MCF 10A (cell line): ENCODE data around the gene TMEM117. TPM values are rescaled to one million over a fixed set of nuclear protein-coding genes. Genes with fewer than 3 reads are reported as not detected.
A peak's percentile ranks its signal among the peaks of the same experiment; 100 is the strongest.

Source experiments
- BruUV-seq: library from RNA; stranded (reverse); fragments of 400-500 nt; replicated peaks from 2 replicates; lab custom pipeline; 2021; lab: Mats Ljungman, UMichigan
- CTCF ChIA-PET: fragments of 300-600 bp; sonication (Branson Sonifier 250); formaldehyde crosslinking; extraction: SDS; loops from one replicate; lab custom pipeline; 2021; ENCODE audit warnings: antibody characterized with exemption, inconsistent platforms; lab: Yijun Ruan, JAX
- POLR2A ChIA-PET: fragments of 300-600, 350-650 bp; sonication (Branson Sonifier 250); formaldehyde crosslinking; extraction: SDS; loops from one replicate; lab custom pipeline; 2020; ENCODE audit warnings: antibody characterized with exemption, inconsistent platforms; lab: Yijun Ruan, JAX
- DNase-seq: peaks from one replicate; pipeline ENCODE4 v3.0.0-alpha.2; 2018; ENCODE audit not compliant: unreplicated experiment
- H3K27ac Mint-ChIP-seq: one replicate; pipeline ENCODE4 v1.8.0; 2022; ENCODE audit warnings: mild to moderate bottlenecking, low read depth, mixed read lengths; ENCODE audit not compliant: unreplicated experiment
- H3K27me3 Mint-ChIP-seq: one replicate; pipeline ENCODE4 v1.8.0; 2022; ENCODE audit warnings: mixed read lengths; ENCODE audit not compliant: insufficient read depth, unreplicated experiment
- H3K36me3 Mint-ChIP-seq: one replicate; pipeline ENCODE4 v1.8.0; 2022; ENCODE audit warnings: mild to moderate bottlenecking, moderate library complexity, mixed read lengths; ENCODE audit not compliant: insufficient read depth, unreplicated experiment
- H3K4me1 Mint-ChIP-seq: one replicate; pipeline ENCODE4 v1.8.0; 2022; ENCODE audit warnings: mixed read lengths; ENCODE audit not compliant: insufficient read depth, unreplicated experiment
- H3K4me3 Mint-ChIP-seq: one replicate; pipeline ENCODE4 v1.8.0; 2022; ENCODE audit warnings: mild to moderate bottlenecking, moderate library complexity, mixed read lengths; ENCODE audit not compliant: unreplicated experiment
- H3K9me3 Mint-ChIP-seq: one replicate; pipeline ENCODE4 v1.8.0; 2022; ENCODE audit warnings: mixed read lengths; ENCODE audit not compliant: unreplicated experiment
- intact Hi-C: fragments of 100-400 bp; cut with micrococcal nuclease; formaldehyde crosslinking; loops from 2 replicates; pipeline ENCODE4 v1.14.1; 2022
- total RNA-seq: library from RNA; stranded (reverse); gene quantifications from 2 replicates; pipeline ENCODE4 v1.2.3, GENCODE V29; 2022
- TF ChIP-seq, protein P1 (sequence below): fragments of 200-600 bp; IDR thresholded peaks from one replicate; pipeline ENCODE4 v1.8.0; 2022; ENCODE audit warnings: antibody characterized with exemption, mild to moderate bottlenecking; ENCODE audit not compliant: unreplicated experiment

The TMEM117 gene
- total RNA-seq, 1 experiment from 2014 or later, result 3.2 TPM

- H3K9me3 Mint-ChIP-seq, result no peaks in the 10 kb centered on the region
- no peaks in the 10 kb centered on the region for H3K4me1 Mint-ChIP-seq
- TF ChIP-seq, protein P1, sequence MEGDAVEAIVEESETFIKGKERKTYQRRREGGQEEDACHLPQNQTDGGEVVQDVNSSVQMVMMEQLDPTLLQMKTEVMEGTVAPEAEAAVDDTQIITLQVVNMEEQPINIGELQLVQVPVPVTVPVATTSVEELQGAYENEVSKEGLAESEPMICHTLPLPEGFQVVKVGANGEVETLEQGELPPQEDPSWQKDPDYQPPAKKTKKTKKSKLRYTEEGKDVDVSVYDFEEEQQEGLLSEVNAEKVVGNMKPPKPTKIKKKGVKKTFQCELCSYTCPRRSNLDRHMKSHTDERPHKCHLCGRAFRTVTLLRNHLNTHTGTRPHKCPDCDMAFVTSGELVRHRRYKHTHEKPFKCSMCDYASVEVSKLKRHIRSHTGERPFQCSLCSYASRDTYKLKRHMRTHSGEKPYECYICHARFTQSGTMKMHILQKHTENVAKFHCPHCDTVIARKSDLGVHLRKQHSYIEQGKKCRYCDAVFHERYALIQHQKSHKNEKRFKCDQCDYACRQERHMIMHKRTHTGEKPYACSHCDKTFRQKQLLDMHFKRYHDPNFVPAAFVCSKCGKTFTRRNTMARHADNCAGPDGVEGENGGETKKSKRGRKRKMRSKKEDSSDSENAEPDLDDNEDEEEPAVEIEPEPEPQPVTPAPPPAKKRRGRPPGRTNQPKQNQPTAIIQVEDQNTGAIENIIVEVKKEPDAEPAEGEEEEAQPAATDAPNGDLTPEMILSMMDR, result no peak
- BruUV-seq, result no TSS peak
- H3K4me3 Mint-ChIP-seq, result no peak overlapping the region
- ChIA-PET POLR2A (no interaction called here), CTCF (no interaction called here)
- no peak for DNase-seq
- intact Hi-C loops, result no loop called here
- H3K27me3 Mint-ChIP-seq, result no peaks in the 10 kb centered on the region
- H3K36me3 Mint-ChIP-seq, result peaks cover 6% of the 10 kb centered on the region
- H3K27ac Mint-ChIP-seq, result no peak overlapping the region
These were observed 144.8 kb downstream of the TMEM117 start for GRCh38 chr12:43980627-43981191.

GRCh38 chr12:43981726-43982125 lies 145.8 kb downstream of the TMEM117 start:
- ChIA-PET CTCF (interaction anchor here (0.6 kb wide), 1 partner anchor 12 kb away, joined by 4 read pairs; no protein-coding TSS in a partner anchor), POLR2A (no interaction called here)
- DNase-seq, result no peak
- Mint-ChIP-seq H3K4me3 (no peak overlapping the region), H3K27ac (no peak overlapping the region), H3K9me3 (no peaks in the 10 kb centered on the region), H3K27me3 (no peaks in the 10 kb centered on the region), H3K36me3 (peaks cover 6% of the 10 kb centered on the region), H3K4me1 (no peaks in the 10 kb centered on the region)
- TF ChIP-seq, protein P1, result no peak
- no TSS peak for BruUV-seq
- intact Hi-C loops, result no loop called here

DNA sequence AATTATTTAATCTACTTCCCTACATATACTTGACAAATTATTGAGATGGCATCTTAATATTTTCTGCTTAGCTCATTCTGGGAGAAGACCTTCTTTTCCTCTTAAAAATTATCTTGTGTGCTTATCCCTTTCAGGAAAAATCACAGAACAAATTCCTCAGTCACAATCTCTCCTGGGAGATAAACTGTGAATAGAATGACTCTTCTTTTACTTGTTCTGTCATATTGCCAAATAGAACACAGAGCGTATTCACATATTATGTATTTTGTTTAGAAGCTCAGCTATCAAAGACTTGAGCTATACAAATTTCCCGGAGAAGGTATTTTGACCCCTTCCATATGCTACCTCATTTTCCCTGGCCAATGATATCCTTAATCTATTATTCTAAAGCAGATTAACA lies 146.7 kb downstream of the TMEM117 start:
- DNase-seq, result no peak
- CTCF ChIA-PET, result no interaction called here
- no peaks in the 10 kb centered on the region for H3K9me3 Mint-ChIP-seq
- POLR2A ChIA-PET, result interaction anchor here (0.7 kb wide), 1 partner anchor 326 kb away, joined by 3 read pairs; no protein-coding TSS in a partner anchor
- no peak overlapping the region for H3K27ac Mint-ChIP-seq
- no TSS peak for BruUV-seq
- peaks cover 6% of the 10 kb centered on the region for H3K36me3 Mint-ChIP-seq
- TF ChIP-seq, protein P1, result no peak
- intact Hi-C loops, result no loop called here
- no peaks in the 10 kb centered on the region for H3K27me3 Mint-ChIP-seq
- H3K4me1 Mint-ChIP-seq, result no peaks in the 10 kb centered on the region
- no peak overlapping the region for H3K4me3 Mint-ChIP-seq

DNA sequence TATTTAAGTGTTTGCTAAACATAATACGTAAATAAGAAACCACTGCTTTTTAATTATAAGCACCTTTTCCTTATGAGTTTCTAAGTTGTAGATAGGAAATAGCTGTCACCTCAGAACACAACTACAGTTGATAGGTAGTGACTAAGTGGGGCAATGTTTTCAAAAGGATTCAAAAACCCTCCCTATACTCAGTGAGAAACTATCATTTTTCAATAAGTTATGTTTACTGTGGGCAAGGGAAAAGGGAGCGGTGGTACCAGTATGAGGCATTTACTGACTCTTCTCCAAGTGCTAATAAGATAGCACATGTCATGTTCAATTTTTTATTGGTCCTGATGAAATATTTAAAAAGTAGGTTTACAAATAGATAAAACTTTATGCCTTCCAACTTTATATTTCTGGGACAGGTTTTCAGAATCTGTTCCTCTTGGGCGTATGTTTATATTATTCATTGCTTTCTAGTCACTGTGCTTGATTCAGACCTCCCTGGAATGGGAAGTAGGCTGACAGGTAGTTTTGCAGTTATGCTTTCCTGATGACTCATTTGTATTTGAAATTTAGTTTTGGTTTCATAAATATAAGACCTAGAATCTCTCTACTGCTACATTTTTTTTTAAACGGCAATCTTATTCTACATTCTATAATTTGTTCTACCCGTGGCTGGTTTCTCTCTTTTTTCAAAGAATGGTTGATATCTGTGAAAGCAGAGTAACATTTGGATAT lies 153.1 kb downstream of the TMEM117 start:
- ChIA-PET POLR2A (no interaction called here), CTCF (interaction anchor here (0.9 to 1.2 kb wide), 2 partner anchors 25 to 789 kb away, joined by 3 to 5 read pairs; no protein-coding TSS in a partner anchor)
- intact Hi-C loops, result no loop called here
- H3K27me3 Mint-ChIP-seq, result no peaks in the 10 kb centered on the region
- no TSS peak for BruUV-seq
- H3K4me1 Mint-ChIP-seq, result peaks cover 7% of the 10 kb centered on the region
- H3K4me3 Mint-ChIP-seq, result peak overlapping the region; percentile 53
- TF ChIP-seq, protein P1, result no peak
- peak; percentile 48 for DNase-seq
- no peaks in the 10 kb centered on the region for H3K9me3 Mint-ChIP-seq
- H3K36me3 Mint-ChIP-seq, result no peaks in the 10 kb centered on the region
- peak overlapping the region; percentile 59 for H3K27ac Mint-ChIP-seq
